Suppressor macrophage (primary cell): ENCODE measurements around the gene GOLGA2.
"Not testable (repeated sequence)": the region's sequence is repeated elsewhere in the genome, so short reads cannot be mapped to it uniquely, and the experiment has no call there.

ENCODE experiments used
- DNase-seq, 4 experiments: peaks; one replicate each; pipeline ENCODE4 v3.0.0-alpha.2; 2020 to 2022

Gene GOLGA2

DNA sequence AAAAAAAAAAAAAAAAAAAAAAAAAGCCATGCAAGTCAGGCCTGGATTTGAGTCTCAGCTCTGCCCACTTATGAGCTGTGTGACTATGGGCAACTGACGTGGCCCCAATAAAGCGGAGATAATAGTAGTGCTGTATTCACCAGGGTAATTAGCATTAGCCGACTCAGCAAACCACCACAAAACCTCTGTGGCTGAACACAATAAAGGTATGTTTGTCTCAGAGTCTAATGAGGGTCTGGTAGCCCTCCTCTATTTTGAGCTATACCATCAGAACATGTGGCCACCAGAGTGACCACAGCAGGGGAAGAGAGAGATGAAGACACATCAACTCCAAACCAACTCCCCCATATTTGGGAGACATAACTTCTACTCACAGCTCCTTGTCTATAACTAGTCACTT lies 16.2 kb upstream of the GOLGA2 start:
- no peak for DNase-seq

DNA sequence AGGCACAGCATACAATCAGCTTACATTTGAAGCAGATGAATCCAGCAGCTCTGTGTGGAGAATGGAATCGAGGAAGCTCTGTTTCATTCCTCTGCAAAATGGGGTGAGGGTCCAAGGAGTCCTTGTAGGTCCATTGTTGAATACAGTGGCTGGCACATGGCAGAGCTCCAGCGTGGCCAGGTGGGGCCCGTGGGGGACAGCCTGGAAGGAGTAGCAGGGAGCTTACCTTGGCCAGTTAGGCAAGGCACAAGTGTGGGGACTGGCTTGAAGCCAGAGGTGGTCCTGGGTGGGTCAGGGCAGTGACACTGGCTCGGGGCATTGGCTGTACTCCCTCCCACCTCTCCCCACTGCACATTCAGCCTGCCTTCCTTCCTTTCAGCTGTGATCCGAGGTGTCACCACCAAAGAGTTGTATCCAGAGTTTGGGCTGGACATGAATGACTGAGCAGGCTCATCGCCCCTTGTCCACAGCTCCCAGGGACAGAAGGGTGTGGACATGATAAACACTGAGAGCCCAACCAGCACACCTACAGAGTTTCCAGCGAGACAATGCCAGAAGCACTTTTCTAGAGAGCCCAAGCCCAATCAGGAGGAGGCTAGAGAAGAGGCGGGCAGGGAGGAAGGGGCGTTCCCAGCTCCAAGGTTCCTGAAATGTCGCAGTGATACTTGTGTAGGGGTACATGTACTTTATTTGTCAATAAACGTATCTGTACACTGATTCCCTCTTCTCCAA lies 12.6 kb upstream of the GOLGA2 start:
- DNase-seq = no peak

DNA sequence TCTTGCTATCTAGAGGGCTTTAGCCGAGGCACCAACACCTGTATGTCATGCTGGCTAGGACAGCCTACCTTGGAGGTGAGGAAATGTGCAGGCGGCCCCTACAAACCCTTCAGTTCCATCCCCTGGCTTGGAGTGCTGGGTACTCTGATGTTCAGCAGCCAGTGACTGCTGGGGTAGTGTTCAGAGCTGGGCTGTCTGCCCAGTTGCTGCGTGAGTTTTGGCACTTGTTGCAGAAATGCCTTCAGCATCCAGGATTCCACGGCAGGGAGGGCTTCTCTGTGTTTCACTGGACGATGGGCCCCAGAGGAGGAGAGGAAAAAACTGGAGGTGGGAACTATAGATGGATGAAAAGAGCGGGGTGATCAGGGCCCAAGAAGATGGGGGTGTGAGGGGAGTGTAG lies 10.6 kb upstream of the GOLGA2 start:
- no peak for DNase-seq

DNA sequence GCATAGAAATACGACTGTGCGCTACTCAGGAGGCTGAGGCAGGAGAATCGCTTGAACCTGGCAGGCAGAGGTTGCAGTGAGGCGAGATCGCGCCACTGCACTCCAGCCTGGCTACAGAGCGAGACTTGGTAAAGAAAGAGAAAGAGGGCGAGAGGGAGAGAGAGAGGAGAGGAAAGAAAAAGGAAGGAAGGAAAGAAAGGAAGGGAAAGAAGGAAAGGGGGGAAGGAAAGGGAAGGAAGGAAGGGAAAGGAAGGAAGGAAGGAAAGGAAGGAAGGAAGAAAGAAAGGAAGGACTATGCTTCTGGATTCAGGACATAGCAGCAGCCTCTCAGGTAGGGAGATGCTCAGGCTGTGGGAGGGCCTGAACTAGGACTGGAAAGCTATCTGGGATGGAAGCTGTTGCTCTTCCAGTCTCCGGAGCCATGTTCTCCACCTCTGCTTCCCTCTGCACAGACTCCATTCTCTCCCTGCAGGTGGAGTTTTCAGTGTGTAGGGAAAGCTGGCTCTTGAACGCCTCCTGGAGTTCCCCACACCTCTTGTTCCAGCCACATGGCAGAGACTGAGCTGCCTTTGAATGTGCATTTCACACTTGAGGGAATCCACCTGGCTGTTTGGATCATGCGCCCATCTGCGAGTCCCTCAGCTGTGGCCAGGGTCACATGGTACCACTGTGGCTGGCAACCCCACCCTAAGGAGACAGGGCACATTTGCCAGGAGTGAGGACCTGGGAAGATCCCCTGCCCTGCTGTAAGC lies 9.4 kb upstream of the GOLGA2 start:
- DNase-seq = no peak

DNA sequence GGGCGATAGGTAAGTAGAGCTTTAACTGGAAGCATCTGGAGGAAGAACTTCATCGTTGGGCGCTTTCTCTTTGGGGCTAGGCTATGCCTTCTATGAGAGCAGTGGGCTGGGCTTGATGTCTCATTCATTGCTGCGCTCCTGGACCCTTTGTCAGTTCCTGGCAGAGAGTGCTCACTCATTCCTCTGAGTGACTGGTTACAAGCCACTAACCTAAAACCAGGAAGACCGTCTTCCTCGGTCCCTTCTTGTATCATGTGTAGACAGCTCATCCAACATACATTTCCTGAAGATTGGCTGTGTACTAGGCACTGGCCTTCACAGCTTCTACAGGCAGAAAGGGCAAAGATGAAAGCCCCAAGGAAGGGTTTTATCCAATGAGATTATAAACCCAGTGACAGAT lies 6.7 kb upstream of the GOLGA2 start:
- no peak for DNase-seq

DNA sequence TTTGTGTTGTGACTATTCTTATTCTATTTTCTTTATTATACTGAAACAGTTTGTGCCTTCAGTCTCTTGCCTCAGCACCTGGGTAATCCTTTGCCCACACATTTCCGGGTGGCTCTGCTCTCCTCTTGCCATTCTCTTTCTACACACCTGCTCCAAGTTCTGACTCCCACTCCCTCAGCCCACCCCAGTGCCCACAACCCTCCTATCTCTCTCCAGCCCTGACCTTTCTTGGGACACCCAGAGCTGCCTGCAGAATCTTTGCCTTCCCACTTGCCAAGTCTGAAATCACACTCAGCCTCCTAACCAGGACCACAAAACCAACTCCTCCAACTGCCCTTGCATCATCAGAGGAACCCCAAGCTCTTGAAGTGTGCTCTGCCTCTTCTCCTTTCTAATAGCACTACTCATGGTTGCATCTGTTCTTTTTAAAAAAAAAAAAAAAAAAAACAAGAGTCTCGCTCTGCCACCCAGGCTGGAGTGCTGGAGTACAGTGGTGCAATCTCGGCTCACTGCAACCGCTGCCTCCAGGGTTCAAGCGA lies 4.3 kb upstream of the GOLGA2 start:
- DNase-seq = peak; percentile 33 to 70 (median 60)

DNA sequence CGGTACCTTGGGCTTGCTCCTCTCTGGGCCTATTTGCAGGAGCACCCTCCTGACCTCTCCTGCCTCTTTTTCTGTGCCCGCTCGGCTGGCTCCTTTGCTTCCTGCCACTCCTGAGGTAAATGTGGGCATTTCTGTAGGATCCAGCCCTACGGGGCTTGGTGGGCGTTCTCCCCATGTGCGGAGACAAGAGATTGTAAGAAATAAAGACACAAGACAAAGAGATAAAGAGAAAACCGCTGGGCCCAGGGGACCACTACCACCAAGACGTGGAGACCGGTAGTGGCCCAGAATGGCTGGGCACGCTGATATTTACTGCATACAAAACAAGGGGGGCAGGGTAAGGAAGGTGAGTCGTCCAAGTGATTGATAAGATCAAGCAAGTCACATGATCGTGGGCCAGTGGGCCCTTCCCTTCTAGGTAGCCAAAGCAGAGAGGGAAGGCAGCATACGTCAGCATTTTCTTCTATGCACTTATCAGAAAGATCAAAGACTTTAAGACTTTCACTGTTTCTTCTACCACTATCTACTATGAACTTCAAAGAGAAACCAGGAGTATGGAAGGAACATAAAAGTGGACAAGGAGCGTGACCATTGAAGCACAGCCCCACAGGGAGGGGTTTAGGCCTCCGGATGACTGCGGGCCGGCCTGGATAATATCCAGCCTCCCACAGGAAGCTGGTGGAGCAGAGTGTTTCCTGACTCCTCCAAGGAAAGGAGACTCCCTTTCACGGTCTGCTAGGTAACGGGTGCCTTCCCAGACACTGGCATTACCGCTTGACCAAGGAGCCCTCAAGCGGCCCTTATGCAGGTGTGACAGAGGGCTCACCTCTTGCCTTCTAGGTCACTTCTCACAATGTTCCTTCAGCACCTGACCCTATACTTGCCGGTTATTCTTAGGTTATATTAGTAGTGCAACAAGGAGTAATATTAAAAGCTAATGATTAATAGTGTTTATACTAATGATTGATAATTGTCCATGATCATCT lies 3.6 kb upstream of the GOLGA2 start:
- not testable (repeated sequence) for DNase-seq

DNA sequence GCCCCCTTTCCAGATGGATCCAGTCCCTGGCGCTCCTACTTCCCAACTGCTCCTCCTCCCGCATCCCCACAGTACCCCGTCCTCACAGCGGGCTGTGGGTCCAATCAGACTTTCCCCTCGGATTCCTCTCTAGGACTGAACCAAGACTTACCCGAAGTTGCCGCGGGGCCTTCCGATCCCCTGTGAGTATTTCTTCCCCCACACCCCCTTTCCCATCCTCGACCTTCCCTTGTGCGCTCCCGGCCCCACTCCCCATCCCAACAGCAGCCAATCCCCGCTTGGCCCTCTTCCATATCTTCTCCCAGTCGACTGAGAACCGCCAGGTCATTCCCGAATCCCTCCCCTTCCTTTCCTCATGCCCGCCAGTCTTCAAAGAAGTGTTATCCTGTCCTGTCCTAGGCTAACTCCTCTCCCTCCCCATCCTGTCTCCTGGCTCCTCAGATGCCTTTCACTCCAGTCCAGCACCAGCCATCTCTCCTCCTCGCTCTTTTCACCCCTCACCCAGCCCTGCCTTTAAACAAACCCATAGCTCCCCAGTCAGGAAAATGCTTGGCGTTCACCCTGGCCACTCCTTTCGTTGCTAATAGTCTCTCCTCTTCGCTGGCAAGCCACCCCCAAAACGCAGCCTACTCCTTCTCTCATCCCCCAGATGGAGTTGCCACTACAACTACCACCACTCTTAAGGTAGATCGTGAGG lies 915 bp upstream of the GOLGA2 start:
- DNase-seq = peak in 1 of 4 experiments; percentile 30

DNA sequence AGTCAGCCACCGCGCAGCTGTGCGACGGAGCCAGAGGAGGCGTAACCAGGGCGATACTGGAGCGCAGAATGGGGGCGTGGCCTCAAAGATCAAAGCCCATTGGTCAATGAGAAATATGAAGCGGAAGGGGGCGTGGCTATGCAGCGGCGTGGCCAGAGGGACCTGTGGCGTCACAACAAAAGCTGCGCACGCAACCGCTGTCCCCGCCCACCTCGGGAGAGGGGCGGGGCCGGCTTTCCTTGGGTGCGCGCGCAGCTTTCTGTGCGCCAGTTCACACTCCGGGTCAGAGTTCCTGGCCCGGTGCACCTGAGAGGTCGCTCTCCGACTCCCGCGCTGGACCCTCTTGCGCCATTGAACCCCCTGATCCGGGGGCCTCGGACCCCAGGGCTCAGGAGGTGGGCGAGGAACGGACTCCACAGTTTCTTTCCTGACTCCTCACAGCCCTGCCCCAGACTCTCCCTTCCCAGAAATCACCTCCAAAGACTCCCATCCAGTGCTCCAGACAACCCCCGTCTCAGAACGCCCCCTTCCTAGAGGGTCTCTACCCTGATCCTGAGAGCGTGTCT lies 284 bp upstream of the GOLGA2 start, which contains the start of gene SWI5:
SWI5 (plus strand) TSS at position 269 of the 566 bp plus-strand sequence.
- peak; percentile 100 for DNase-seq

DNA sequence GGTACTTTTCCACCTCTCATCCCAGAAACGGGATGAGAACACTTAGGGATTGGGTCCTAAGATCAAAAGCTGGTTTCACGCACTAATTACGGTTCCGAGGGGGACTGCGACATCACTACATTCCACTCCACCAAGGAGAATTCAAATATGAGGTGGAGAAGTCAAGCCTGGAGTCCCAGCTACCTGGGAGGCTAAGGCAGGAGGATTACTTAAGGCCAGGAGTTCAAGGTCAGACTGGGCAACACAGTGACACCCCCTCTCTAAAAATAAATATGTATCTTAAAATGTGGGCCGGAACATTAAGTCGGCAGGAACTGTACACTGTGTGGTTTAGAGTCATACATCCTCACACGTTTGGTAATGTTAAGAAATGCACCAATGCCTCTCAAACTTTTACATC lies 1.6 kb downstream of the GOLGA2 start:
- DNase-seq = no peak

DNA sequence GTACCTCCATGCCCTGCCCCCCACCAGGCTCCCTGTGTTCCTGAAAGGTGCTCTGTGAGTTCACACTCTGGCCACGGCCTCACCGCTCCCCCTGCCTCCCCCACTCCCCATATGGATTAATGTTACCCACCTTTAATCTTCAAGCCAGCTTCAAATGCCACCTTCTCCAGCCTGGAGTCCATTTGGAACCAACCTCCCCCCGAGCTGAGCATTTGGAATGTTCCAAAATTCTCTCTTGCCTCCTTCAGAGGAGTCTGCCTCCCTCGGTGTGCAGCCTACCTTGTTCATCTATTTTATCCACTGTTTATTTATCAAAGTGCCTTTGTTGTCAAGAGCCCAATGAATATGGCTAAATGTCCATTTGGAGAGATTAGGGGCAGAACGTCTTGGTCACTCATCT lies 4.3 kb downstream of the GOLGA2 start:
- DNase-seq = no peak

DNA sequence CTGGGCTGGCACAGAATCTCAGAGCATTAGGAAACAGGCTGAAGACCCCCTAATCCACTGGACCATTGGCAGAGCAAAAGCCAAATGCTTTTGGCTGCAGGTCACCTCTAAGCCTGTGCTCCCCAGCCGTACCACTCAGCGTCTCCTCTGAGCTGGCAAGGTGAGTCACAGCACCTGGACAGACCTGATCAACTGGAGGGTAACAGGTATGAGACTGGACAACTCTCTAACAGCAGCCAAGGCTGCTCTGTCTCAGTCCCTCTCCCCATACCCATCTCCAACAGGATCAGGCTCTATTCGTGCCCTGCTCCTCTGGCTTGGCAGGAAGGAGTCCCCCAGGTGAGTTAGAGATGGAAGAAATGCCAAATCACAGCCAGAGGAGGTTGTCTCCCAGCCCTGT lies 4.7 kb downstream of the GOLGA2 start:
- no peak for DNase-seq

DNA sequence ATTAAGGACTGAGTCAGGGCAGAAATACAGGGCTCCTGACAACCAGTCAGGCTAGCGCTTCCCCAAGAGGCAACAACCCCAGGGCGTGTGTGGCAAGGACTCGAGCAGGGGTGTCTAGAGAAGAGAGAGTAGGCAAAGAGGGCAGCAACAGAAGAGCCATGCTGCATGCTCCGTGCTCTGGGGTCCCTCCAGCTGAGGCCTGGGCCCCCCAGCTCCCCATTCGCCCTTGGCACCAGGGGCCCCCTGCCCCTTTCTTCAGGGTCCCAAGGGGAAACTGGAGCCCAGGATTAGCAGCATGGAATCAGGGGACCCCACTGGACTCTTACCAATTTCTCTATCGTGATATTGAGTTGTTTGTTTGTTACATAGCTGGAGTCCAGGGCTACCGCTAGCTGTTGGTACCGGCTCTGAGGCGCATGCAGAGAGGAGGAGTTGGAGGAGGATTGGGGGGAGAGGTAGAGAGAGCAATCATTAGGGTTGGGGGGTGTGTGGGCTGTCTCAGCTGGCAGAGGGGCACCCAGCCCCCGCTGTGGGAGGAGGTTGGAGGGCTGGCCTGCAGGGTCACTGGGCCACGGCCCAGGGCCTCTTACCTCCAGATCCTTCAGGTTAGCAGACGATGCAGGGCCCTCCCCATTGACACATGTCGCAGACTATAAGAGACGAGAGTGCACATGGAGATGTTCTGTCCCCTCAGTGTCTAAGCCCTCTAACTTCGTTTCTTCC lies 8.8 kb downstream of the GOLGA2 start:
- DNase-seq = no peak

DNA sequence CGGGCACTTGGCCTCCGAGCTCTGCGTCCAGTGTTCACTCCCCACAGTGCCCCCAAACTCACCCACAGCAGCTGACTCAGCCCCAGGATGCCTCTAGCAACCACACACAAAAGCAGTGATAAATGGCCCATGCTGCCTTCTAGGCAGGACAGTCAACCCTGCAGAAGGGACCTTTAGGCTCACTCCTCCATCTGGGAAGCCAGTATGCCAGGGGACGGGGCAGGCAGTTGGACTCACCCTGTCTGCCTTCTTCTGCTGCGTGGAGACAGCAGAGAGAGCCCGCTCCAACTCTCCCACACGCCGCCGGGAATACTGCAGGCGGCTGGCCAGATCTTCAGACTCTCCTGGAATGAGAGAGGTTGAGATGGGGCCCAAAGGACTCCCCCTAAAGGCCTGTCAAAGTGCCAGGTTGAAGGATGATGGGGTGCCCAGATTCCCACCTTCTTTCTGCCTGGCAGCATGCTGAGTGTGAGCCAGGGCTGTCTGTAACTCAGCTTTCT lies 10.4 kb downstream of the GOLGA2 start:
- DNase-seq = no peak

DNA sequence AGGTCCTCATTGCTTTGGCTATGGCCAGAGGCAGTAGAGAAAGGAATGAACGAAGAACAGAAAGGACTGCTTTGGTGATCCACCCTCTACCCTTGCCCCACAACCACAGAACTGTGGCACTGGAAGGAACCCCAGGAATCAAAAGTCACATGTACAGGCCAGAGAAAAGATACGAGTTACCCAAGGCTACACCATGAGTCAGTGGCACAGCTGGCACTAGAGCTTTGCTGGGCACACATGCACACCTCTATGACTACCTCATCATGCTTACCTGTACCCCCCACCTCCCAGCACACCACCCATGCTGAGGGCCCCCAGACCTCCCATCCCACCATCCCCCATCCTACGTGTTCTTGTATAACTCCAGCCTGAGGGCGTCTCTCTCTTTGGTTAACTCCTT lies 13.1 kb downstream of the GOLGA2 start:
- DNase-seq = no peak

DNA sequence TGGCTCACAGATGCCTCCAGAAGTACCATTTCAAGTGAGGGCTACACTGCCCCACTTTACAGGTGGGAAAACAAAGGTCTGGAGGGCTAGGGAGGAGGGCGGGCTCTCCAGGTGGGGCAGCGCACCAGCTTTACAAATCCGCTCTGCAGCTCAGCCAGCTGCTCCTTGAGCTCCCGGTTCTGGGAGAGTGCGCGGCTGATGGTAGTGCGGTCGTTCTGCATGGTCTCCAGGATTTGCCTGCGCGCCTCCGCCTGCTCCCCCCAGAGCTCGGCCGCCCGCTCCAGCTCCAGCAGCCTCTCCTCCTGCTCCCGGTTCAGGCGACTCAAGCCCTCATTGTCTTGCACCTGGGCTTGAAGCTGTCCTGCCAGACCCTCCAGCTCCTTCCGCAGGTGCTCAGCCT lies 15.5 kb downstream of the GOLGA2 start:
- no peak for DNase-seq

DNA sequence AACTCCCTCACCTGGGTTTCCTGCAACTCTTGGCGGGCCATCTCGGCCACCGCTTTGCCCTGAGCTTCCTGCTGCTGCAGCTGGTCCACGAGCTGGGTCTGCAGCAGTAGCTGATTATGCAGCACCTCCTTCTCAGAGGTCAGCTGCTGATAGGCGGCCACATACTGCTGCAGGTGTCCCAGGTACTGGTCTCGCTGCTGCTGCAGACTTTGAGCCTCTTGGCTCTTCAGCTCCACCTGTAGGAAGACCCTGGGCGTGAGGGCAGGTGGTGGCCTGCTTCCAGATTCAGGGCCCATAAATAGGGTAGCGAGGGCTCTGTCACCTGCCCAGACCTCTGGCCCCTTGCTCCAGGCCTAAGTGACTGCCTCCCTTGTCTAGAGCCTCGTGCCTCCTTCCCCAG lies 16.7 kb downstream of the GOLGA2 start:
- DNase-seq = no peak

DNA sequence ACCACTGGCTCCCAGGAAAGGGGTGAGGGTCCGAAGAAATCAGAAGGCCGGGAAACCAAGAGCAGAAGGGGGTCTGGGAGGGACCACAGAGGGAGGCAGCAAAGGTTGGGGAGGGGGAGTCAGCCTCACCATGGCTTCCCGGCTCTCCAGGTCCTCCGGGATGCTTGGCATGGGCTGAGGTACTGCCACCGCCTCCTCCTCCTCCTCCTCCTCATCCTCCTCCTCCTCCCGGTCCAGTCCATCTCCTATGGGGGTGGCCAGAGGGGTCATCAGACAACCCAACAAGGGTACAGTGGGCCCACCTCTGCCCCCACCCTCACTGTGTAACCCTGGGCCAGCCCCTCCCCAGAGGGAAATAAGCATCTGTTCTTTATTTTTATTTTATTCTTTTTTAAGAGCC lies 17.5 kb downstream of the GOLGA2 start:
- no peak for DNase-seq

DNA sequence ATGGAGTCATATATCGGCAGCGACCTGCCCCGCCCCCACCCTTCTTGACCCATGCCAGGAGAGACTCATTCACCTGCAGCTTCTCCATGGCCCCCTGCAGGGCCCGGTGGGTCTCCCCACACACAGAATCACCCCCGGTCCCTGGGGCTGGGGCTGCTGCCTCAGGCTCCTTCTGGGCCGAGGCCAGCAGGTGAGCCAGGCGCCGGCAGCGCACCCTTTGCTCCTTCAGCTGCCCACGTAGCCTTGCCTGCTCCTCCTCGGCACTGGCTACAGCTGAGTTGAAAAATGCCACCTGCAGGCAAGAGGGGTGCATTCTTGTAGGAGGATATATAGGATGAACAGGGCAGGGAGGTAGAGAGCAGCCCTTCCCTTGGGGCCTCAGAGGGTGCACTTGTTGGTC lies 17.9 kb downstream of the GOLGA2 start:
- DNase-seq = no peak

DNA sequence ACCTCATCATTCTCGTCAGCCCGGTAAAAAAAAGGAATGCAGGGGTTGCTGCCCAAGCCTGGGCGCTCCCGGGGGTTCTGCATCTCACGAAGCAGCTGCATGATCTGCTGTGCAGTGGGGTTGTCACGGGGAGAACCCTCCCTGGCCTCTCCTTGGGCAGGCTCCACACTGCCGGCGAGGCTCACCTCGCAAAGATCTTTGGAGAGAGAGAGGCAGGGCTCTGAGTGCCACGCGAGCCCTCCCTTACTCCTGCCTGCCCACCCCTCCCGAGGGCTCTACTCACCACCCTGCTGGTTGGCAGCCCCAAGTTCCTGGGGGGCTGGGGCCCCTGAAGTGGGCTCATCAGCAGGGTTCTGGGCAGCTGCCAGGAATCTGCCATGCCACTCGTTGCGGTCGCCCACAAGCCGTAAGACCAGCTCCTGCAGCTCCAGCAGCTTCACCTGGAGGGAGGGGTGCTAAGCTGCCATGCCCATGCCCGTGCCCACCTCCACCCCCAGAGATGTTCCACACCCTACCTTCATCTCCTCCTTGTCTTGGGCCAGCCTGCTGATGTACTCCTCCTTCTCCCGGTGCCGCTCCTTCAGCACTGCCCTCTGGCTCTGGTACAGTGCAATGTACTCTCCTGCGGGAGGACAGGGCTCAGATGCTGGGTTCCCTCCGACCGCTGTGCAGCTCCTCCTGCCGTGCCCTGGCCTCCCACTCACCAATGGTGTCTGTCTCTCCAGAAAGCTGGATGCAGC lies 18.6 kb downstream of the GOLGA2 start:
- no peak for DNase-seq
